K562 (cell line): ENCODE data around the gene FKBP1B. TPM values are rescaled to one million over a fixed set of nuclear protein-coding genes. Genes with fewer than 3 reads are reported as not detected.
A peak's percentile ranks its signal among the peaks of the same experiment; 100 is the strongest.
"Not testable (repeated sequence)": the region's sequence is repeated elsewhere in the genome, so short reads cannot be mapped to it uniquely, and the experiment has no call there.

Experiments
- ATAC-seq: fragments of 200-7000 bp; cut with Tn5 transposase; 3 replicates; pipeline ENCODE4 v1.9.1; 2020; ENCODE audit warnings: moderate library complexity
- BruUV-seq: library from RNA; stranded (reverse); fragments of 400-500 nt; replicated peaks from 2 replicates; lab custom pipeline; 2021; lab: Mats Ljungman, UMichigan
- CTCF ChIA-PET: fragments of 300-600 bp; formaldehyde crosslinking; extraction: SDS; loops from one replicate; lab custom pipeline; 2021; ENCODE audit warnings: low intra/inter-chr PET ratio; lab: Yijun Ruan, JAX
- POLR2A ChIA-PET: fragments of 300-600, 350-650 bp; sonication (Branson Sonifier 250); formaldehyde crosslinking; extraction: SDS; loops from one replicate; lab custom pipeline; 2021; ENCODE audit warnings: antibody characterized with exemption, inconsistent platforms; lab: Yijun Ruan, JAX
- DNase-seq, 4 experiments: peaks; one replicate each; pipeline versions ENCODE4 v3.0.0 to v3.0.0-alpha.2; 2011 to 2018; ENCODE audit warnings: low spot score in 3 of 4, mixed read lengths in 3 of 4; ENCODE audit errors: extremely low read depth in 1 of 4
- FAIRE-seq: peaks from 2 replicates; lab custom pipeline; 2011; peaks lifted over from hg19 to GRCh38; lab: Jason Lieb, UNC
- H2AFZ ChIP-seq: 2 replicates; pipeline ENCODE4 v1.6.0; 2011; ENCODE audit warnings: low read depth, low read length, control low read depth, inconsistent platforms
- H3K27ac ChIP-seq: fragments of 200-600 bp; 3 replicates; pipeline ENCODE4 v1.8.0; 2011; ENCODE audit warnings: low read depth, mild to moderate bottlenecking, control low read depth, inconsistent platforms, low read length, moderate library complexity, mixed read lengths; ENCODE audit errors: extremely low read depth
- H3K27me3 ChIP-seq, 2 experiments: fragments of 300-600 bp in 1 of 2; 2 replicates in 1 of 2; 3 replicates in 1 of 2; pipeline versions ENCODE4 v1.6.0 to v1.8.0; 2011; ENCODE audit warnings: inconsistent platforms in 2 of 2, low read length in 2 of 2, mild to moderate bottlenecking in 1 of 2, mixed read lengths in 1 of 2, moderate library complexity in 1 of 2; ENCODE audit not compliant: control insufficient read depth in 2 of 2, insufficient read depth in 2 of 2
- H3K36me3 ChIP-seq: fragments of 300-600 bp; 3 replicates; pipeline ENCODE4 v1.8.0; 2011; ENCODE audit warnings: mild to moderate bottlenecking, low read length, inconsistent platforms; ENCODE audit not compliant: control insufficient read depth, insufficient read depth
- H3K4me1 ChIP-seq, 2 experiments: fragments of 200-600 bp in 1 of 2; replicated peaks in 1 of 2; 2 replicates in 1 of 2; 3 replicates in 1 of 2; pipeline versions ENCODE4 v1.5.1 to v1.8.0; 2011; ENCODE audit warnings: inconsistent platforms in 2 of 2, low read length in 2 of 2, mild to moderate bottlenecking in 1 of 2, mixed read lengths in 1 of 2, moderate library complexity in 1 of 2; ENCODE audit not compliant: control insufficient read depth in 2 of 2, insufficient read depth in 2 of 2
- H3K4me2 ChIP-seq: 2 replicates; pipeline ENCODE4 v1.6.1; 2011; ENCODE audit warnings: low read length, control low read depth, inconsistent platforms, mixed read lengths; ENCODE audit not compliant: insufficient read depth
- H3K4me3 ChIP-seq: fragments of 200-600 bp; sonication (generic), shearing (Covaris generic); 2 replicates; pipeline ENCODE4 v1.5.1; 2016; ENCODE audit warnings: control low read depth, inconsistent platforms
- H3K79me2 ChIP-seq: fragments of 200-600 bp; 3 replicates; pipeline ENCODE4 v1.8.0; 2011; ENCODE audit warnings: low read length, inconsistent platforms; ENCODE audit not compliant: control insufficient read depth, insufficient read depth
- H3K9ac ChIP-seq, 2 experiments: 2 replicates each; pipeline versions ENCODE4 v1.6.0 to v1.6.1; 2011; ENCODE audit warnings: low read depth in 2 of 2, low read length in 2 of 2, control low read depth in 1 of 2, inconsistent platforms in 1 of 2, mild to moderate bottlenecking in 1 of 2, mixed read lengths in 1 of 2; ENCODE audit not compliant: insufficient read depth in 1 of 2
- H3K9me1 ChIP-seq: one replicate; pipeline ENCODE4 v1.6.0; 2011; ENCODE audit warnings: inconsistent platforms, mild to moderate bottlenecking, low read length, moderate library complexity; ENCODE audit not compliant: control insufficient read depth, insufficient read depth
- H3K9me3 ChIP-seq: replicated peaks from 2 replicates; pipeline ENCODE4 v1.5.1; 2011; ENCODE audit warnings: low read depth, low read length, inconsistent platforms; ENCODE audit not compliant: control insufficient read depth, insufficient read depth
- H4K20me1 ChIP-seq: replicated peaks from 2 replicates; pipeline ENCODE4 v1.6.1; 2011; ENCODE audit warnings: low read length, inconsistent platforms, mixed read lengths; ENCODE audit not compliant: control insufficient read depth, insufficient read depth
- HNRNPLL ChIP-seq: fragments of 200-400 bp; formaldehyde crosslinking; IDR thresholded peaks from 2 replicates; pipeline ENCODE4 v1.6.1; 2017; ENCODE audit warnings: low read length, low read depth, mild to moderate bottlenecking; ENCODE audit not compliant: poor library complexity, severe bottlenecking
- MAFG ChIP-seq: fragments of 450-650 bp; conservative IDR thresholded peaks from 2 replicates; pipeline ENCODE4 v1.6.1; 2016; ENCODE audit warnings: missing genetic modification characterization, missing compliant biosample characterization
- PHB2 ChIP-seq: fragments of 450-650 bp; IDR thresholded peaks from 2 replicates; pipeline ENCODE4 v1.6.1; 2017; ENCODE audit warnings: low read depth
- RUNX1 ChIP-seq: sonication (generic); IDR thresholded peaks from 2 replicates; pipeline ENCODE4 v1.6.1; 2016; ENCODE audit warnings: antibody characterized with exemption, low read depth
- SPI1 ChIP-seq: IDR thresholded peaks from 2 replicates; pipeline ENCODE4 v1.6.1; 2011; ENCODE audit warnings: low read depth, low read length, control low read depth, borderline replicate concordance
- ZNF512 ChIP-seq: IDR thresholded peaks from 2 replicates; pipeline ENCODE4 v1.6.1; 2016; ENCODE audit warnings: missing genetic modification characterization, missing compliant biosample characterization
- ZNF830 ChIP-seq: fragments of 250-450 bp; sonication (Bioruptor Pico); IDR thresholded peaks from 2 replicates; pipeline ENCODE4 v1.5.0; 2021; ENCODE audit warnings: mild to moderate bottlenecking
- WGBS: fragments of 100-300 bp; shearing (Covaris generic); methylation state at CpG from one replicate; pipeline ENCODE4 v1.1.6; 2016; ENCODE audit warnings: low coverage, mixed read lengths; ENCODE audit not compliant: insufficient coverage; ENCODE audit errors: missing lambda C conversion rate; 5-methylcytosine and 5-hydroxymethylcytosine counted together
- in situ Hi-C: fragments of 300-500 bp; cut with MboI; formaldehyde crosslinking; loops from 4 replicates; pipeline ENCODE4 v1.15.0; 2018; ENCODE audit warnings: inconsistent platforms, mixed read lengths
- intact Hi-C: fragments of 100-400 bp; cut with micrococcal nuclease; formaldehyde crosslinking; loops from 2 replicates; pipeline ENCODE4 v1.14.2; 2022
- polyA plus RNA-seq, 8 experiments: library from polyadenylated mRNA; depleted of rRNA in 4 of 8; stranded (reverse) in 5 of 8; unstranded in 3 of 8; fragments of >200 nt; fragmentation: Nextera tagmentation in 2 of 8; fragmentation: Illumina TruSeq in 1 of 8; extraction: Ambion mirVana in 2 of 8; extraction: Trizol in 1 of 8; gene quantifications; 2 replicates each; pipeline versions ENCODE4 v1.2.1 to v1.2.3, GENCODE V29; 2011 to 2014; ENCODE audit warnings: inconsistent platforms in 1 of 8, missing spikeins in 1 of 8
- total RNA-seq, 7 experiments: library from RNA; depleted of rRNA in 6 of 7; stranded (reverse); fragments of >200 nt in 6 of 7; fragmentation: Illumina TruSeq in 2 of 7; extraction: Trizol in 2 of 7; gene quantifications; 2 replicates each; pipeline versions ENCODE4 v1.2.1 to v1.2.3, GENCODE V29; 2011 to 2021; ENCODE audit warnings: low replicate concordance in 1 of 7

Gene FKBP1B
- total and polyA plus RNA-seq, 9 of the 15 experiments (the other 6 are each of a cell fraction or from before 2014, with no cell fraction given), result 0.58 to 9.4 (median 1.6) TPM

- TF ChIP-seq ZNF512 (tag) (no peak), RUNX1 (no peak), ZNF830 (CRISPR knock-in tag) (no peak), MAFG (tag) (peak; percentile 36), HNRNPLL (no peak), SPI1 (peak; percentile 76), PHB2 (no peak)
Measured at GRCh38 chr2:24012521-24013188, 36.9 kb upstream of the FKBP1B start (continued).

DNA sequence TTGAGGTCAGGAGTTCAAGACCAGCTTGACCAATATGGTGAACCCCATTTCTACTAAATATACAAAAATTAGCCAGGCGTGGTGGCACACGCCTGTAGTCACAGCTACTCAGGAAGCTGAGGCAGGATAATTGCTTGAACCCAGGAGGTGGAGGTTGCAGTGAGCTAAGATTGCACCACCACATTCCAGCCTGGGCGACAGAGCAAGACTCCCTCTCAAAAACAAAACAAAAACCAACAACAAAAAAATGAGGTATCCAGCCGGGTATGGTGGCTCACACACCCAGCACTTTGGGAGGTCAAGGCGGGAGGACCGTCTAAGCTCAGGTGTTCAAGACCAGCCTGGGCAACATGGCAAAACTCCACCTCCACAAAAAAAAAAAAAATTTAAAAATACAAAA lies 34.6 kb upstream of the FKBP1B start:
- POLR2A ChIA-PET, result interaction anchor here (0.9 to 1.0 kb wide), 2 partner anchors 13 to 188 kb away, joined by 3 to 4 read pairs; no protein-coding TSS in a partner anchor
- in situ Hi-C loops, H3K9me3 ChIP-seq, CTCF ChIA-PET, FAIRE-seq, H3K9ac ChIP-seq, ATAC-seq, H2AFZ ChIP-seq, H3K27ac ChIP-seq, H3K4me3 ChIP-seq, H4K20me1 ChIP-seq, DNase-seq, BruUV-seq, H3K27me3 ChIP-seq, H3K9me1 ChIP-seq, H3K4me2 ChIP-seq: not testable (repeated sequence)
- Histone ChIP-seq H3K79me2 (peaks cover 35% of the 10 kb centered on the region), H3K36me3 (peaks cover 22% of the 10 kb centered on the region), H3K4me1 (peaks cover 30 to 51% of the 10 kb centered on the region in 2 experiments)
- 90% methylated on average over 6 of the region's 6 CpGs for WGBS
- intact Hi-C loops, result loop anchor here (5.0 to 10.0 kb wide), 2 partner anchors 73 to 190 kb away; partner anchors contain the start of gene UBXN2A
